ENCODE measurements around the gene TARBP2.

- TF ChIP-seq CTCF (IDR thresholded peaks at IDR 0.05) (no peak), POLR2AphosphoS5 (IDR thresholded peaks at IDR 0.05) (no peak)
These were observed 38.4 kb downstream of the TARBP2 start for GRCh38 chr12:53539526-53539925.

All from upper lobe of left lung (tissue), 4 donors.